DOHH2 (cell line): ENCODE data around the gene TMTC1.

Source experiments
- EZH2phosphoT487 ChIP-seq: fragments of 200-600 bp; sonication (generic); IDR thresholded peaks from 2 replicates; pipeline ENCODE4 v1.6.1; 2017; ENCODE audit warnings: borderline replicate concordance, mild to moderate bottlenecking, antibody characterized with exemption, low read length, moderate library complexity, mixed read lengths
- TF ChIP-seq, protein P1 (sequence below): fragments of 200-600 bp; sonication (generic); IDR thresholded peaks from one replicate; pipeline ENCODE4 v1.5.1; 2014; ENCODE audit warnings: antibody characterized with exemption, mild to moderate bottlenecking, low read depth, low read length; ENCODE audit not compliant: poor library complexity, severe bottlenecking

DNA sequence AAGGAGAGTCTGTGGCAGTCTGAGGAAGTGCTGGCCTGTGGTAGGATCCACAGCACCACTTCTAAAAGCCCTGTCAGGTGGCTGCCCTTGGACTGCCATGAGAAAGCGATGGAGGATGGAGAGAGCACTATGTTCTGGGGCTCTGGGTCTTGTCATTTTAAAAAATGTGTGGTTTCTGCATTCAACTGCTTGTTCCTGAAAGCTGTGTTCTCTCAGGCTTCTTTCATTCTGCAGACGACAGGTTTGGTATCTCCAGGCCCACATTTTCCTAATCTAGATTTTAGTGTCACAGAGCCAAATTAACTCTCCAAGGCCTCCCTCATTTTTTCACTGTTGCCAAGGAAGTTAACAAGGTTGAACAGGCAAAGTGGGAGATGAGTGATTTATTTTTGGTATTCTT is 296.8 kb downstream of the TMTC1 start:
- TF ChIP-seq, protein P1, sequence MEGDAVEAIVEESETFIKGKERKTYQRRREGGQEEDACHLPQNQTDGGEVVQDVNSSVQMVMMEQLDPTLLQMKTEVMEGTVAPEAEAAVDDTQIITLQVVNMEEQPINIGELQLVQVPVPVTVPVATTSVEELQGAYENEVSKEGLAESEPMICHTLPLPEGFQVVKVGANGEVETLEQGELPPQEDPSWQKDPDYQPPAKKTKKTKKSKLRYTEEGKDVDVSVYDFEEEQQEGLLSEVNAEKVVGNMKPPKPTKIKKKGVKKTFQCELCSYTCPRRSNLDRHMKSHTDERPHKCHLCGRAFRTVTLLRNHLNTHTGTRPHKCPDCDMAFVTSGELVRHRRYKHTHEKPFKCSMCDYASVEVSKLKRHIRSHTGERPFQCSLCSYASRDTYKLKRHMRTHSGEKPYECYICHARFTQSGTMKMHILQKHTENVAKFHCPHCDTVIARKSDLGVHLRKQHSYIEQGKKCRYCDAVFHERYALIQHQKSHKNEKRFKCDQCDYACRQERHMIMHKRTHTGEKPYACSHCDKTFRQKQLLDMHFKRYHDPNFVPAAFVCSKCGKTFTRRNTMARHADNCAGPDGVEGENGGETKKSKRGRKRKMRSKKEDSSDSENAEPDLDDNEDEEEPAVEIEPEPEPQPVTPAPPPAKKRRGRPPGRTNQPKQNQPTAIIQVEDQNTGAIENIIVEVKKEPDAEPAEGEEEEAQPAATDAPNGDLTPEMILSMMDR, result no peak
- TF ChIP-seq EZH2phosphoT487, result no peak
